RWPE1 (cell line): ENCODE results near the gene CHST13.
"Not testable (repeated sequence)": the region's sequence is repeated elsewhere in the genome, so short reads cannot be mapped to it uniquely, and the experiment has no call there.

Experiments used
- CTCF ChIA-PET: fragments of 350-600 bp; sonication (Branson Sonifier 250); formaldehyde crosslinking; extraction: SDS; loops from one replicate; lab custom pipeline; 2021; lab: Yijun Ruan, JAX
- POLR2A ChIA-PET: fragments of 400-600 bp; formaldehyde crosslinking; extraction: SDS; loops from one replicate; lab custom pipeline; 2020; ENCODE audit warnings: antibody characterized with exemption; ENCODE audit not compliant: low non-redundant PET; lab: Yijun Ruan, JAX
- DNase-seq: peaks from one replicate; pipeline ENCODE4 v3.0.0; 2012; ENCODE audit warnings: low spot score
- H3K27ac ChIP-seq: fragments of 450-650 bp; 2 replicates; pipeline ENCODE4 v1.5.1; 2017
- CTCF ChIP-seq: fragments of 450-650 bp; conservative IDR thresholded peaks from 2 replicates; pipeline ENCODE4 v1.5.1; 2017; ENCODE audit warnings: low read depth, mild to moderate bottlenecking

CHST13 gene

DNA sequence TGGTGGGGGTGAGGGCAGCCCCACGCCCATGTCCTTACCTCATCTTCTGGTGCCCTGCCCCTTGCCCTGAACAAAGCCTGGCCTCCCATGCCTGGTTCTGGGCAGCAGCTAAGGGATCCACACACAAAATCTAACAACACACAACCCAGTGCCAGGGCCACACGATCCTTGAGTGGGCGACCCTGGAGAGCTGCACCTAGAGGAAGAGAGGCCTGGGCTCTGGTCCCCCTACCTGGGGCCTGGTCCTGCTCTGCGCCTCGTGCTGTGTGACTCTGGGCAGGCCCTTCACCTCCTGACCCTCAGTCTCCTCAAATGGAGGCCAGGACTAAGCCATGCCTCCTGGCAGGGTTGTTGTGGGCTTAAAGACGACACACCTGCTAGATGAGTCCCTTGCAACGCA, 54.7 kb downstream of the CHST13 start:
- no peak for TF ChIP-seq CTCF
- ChIA-PET POLR2A (no interaction called here), CTCF (no interaction called here)
- DNase-seq, result no peak
- no peak overlapping the region for H3K27ac ChIP-seq

GRCh38 chr3:126580746-126581145, 56.8 kb downstream of the CHST13 start:
- CTCF ChIA-PET, result no interaction called here
- H3K27ac ChIP-seq, result no peak overlapping the region
- no peak for DNase-seq
- TF ChIP-seq CTCF, result no peak
- POLR2A ChIA-PET, result no interaction called here

- DNase-seq, result no peak
- CTCF ChIA-PET, result interaction anchor here (0.6 kb wide), 1 partner anchor 47 kb away, joined by 3 read pairs; no protein-coding TSS in a partner anchor
- no peak overlapping the region for H3K27ac ChIP-seq
- no peak for TF ChIP-seq CTCF
- POLR2A ChIA-PET, result no interaction called here
These were observed 57.6 kb downstream of the CHST13 start for GRCh38 chr3:126581569-126581968.

- no peak for DNase-seq
- ChIA-PET CTCF (no interaction called here), POLR2A (no interaction called here)
These were observed 58.4 kb downstream of the CHST13 start for GRCh38 chr3:126582311-126582710.

DNA sequence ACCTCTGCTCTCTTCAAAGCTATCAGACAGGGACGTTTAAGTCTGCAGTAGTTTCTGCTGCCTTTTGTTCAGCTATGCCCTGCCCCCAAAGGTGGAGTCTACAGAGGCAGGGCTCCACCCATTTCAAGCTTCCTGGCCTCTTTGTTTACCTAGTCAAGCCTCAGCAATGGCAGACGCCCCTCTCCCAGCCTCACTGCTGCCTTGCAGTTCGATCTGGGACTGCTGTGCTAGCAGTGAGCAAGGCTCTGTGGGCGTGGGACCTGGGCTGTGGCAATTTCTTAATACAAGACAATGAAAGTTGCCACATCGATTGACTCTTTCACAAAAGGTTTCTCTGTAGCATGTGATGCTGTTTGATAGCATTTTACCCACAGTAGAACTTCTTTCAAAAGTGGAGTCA, 67.6 kb downstream of the CHST13 start:
- POLR2A ChIA-PET, DNase-seq, H3K27ac ChIP-seq, CTCF ChIA-PET: not testable (repeated sequence)

More at GRCh38 chr3:126582311-126582710, 58.4 kb downstream of the CHST13 start:
- TF ChIP-seq CTCF, result no peak
- no peak overlapping the region for H3K27ac ChIP-seq
